HEK293 (cell line): ENCODE results near the gene SGCG.

Experiments
- CTCF ChIA-PET: fragments of 350-600 bp; formaldehyde crosslinking; extraction: SDS; loops from one replicate; lab custom pipeline; 2021; ENCODE audit warnings: antibody characterized with exemption; lab: Yijun Ruan, JAX
- POLR2A ChIA-PET: fragments of 300-600 bp; formaldehyde crosslinking; extraction: SDS; loops from one replicate; lab custom pipeline; 2020; ENCODE audit warnings: antibody characterized with exemption, inconsistent platforms; lab: Yijun Ruan, JAX
- H3K27ac ChIP-seq: fragments of 200-500 bp; sonication (Bioruptor generic); 2 replicates; pipeline ENCODE4 v1.5.1; 2014; ENCODE audit warnings: low read depth, low read length, control low read depth, inconsistent platforms; ENCODE audit errors: extremely low read depth
- H3K36me3 ChIP-seq, 2 experiments: fragments of 200-500 bp in 1 of 2; sonication (Bioruptor generic) in 1 of 2; 1 replicate in 1 of 2; 2 replicates in 1 of 2; pipeline ENCODE4 v1.5.1; 2014 to 2017; ENCODE audit warnings: inconsistent platforms in 2 of 2, low read length in 2 of 2; ENCODE audit not compliant: control insufficient read depth in 2 of 2, insufficient read depth in 1 of 2
- H3K4me1 ChIP-seq: fragments of 200-500 bp; sonication (Bioruptor generic); 2 replicates; pipeline ENCODE4 v1.5.1; 2014; ENCODE audit warnings: mild to moderate bottlenecking, low read length, inconsistent platforms; ENCODE audit not compliant: control insufficient read depth, insufficient read depth
- H3K4me3 ChIP-seq: 2 replicates; pipeline ENCODE4 v1.5.1; 2011; ENCODE audit warnings: low read depth, mild to moderate bottlenecking, control low read depth, low read length, moderate library complexity
- H3K9me3 ChIP-seq: fragments of 200-500 bp; sonication (Bioruptor generic); 2 replicates; pipeline ENCODE4 v1.5.1; 2014; ENCODE audit warnings: low read depth, low read length, inconsistent platforms; ENCODE audit not compliant: control insufficient read depth, insufficient read depth
- MEIS1 ChIP-seq: sonication (generic); formaldehyde crosslinking; IDR thresholded peaks from 2 replicates; pipeline ENCODE4 v1.8.1; 2022; ENCODE audit warnings: missing genetic modification reagents, mild to moderate bottlenecking, borderline replicate concordance
- ZNF114 ChIP-seq: fragments of 450-650 bp; formaldehyde crosslinking; IDR thresholded peaks from 2 replicates; pipeline ENCODE4 v1.5.0; 2017; ENCODE audit warnings: missing biosample characterization, missing genetic modification characterization
- ZNF140 ChIP-seq: fragments of 450-650 bp; formaldehyde crosslinking; IDR thresholded peaks from 2 replicates; pipeline ENCODE4 v1.5.1; 2016; ENCODE audit warnings: missing biosample characterization, missing genetic modification characterization
- ZNF155 ChIP-seq: fragments of 450-650 bp; formaldehyde crosslinking; IDR thresholded peaks from 2 replicates; pipeline ENCODE4 v1.5.1; 2016; ENCODE audit warnings: missing biosample characterization, missing genetic modification characterization
- ZNF174 ChIP-seq: fragments of 450-650 bp; formaldehyde crosslinking; IDR thresholded peaks from 2 replicates; pipeline ENCODE4 v1.5.0; 2017; ENCODE audit warnings: missing biosample characterization, mild to moderate bottlenecking, missing genetic modification characterization
- ZNF2 ChIP-seq: fragments of 450-650 bp; formaldehyde crosslinking; IDR thresholded peaks from 2 replicates; pipeline ENCODE4 v1.5.1; 2016; ENCODE audit warnings: missing biosample characterization, missing genetic modification characterization
- ZNF24 ChIP-seq: fragments of 450-650 bp; formaldehyde crosslinking; IDR thresholded peaks from 2 replicates; pipeline ENCODE4 v1.5.1; 2016; ENCODE audit warnings: missing biosample characterization, missing genetic modification characterization
- ZNF274 ChIP-seq, 2 experiments: fragments of 200-500 bp in 1 of 2; fragments of 450-650 bp in 1 of 2; sonication (Bioruptor generic) in 1 of 2; formaldehyde crosslinking in 1 of 2; IDR thresholded peaks; 2 replicates each; pipeline versions ENCODE4 v1.5.1 to v1.6.1; 2014 to 2016; ENCODE audit warnings: borderline replicate concordance in 1 of 2, inconsistent platforms in 1 of 2, low read length in 1 of 2, missing biosample characterization in 1 of 2, missing genetic modification characterization in 1 of 2
- ZNF341 ChIP-seq: fragments of 450-650 bp; formaldehyde crosslinking; IDR thresholded peaks from 2 replicates; pipeline ENCODE4; 2016; ENCODE audit warnings: low read depth, missing biosample characterization, missing genetic modification characterization
- ZNF350 ChIP-seq: fragments of 450-650 bp; formaldehyde crosslinking; IDR thresholded peaks from 2 replicates; pipeline ENCODE4 v1.5.0; 2017; ENCODE audit warnings: missing biosample characterization, mild to moderate bottlenecking, missing genetic modification characterization
- ZNF366 ChIP-seq: fragments of 450-650 bp; formaldehyde crosslinking; conservative IDR thresholded peaks from 2 replicates; pipeline ENCODE4 v1.5.1; 2016; ENCODE audit warnings: missing biosample characterization, missing genetic modification characterization
- ZNF426 ChIP-seq: fragments of 450-650 bp; formaldehyde crosslinking; IDR thresholded peaks from 2 replicates; pipeline ENCODE4 v1.5.1; 2017; ENCODE audit warnings: missing biosample characterization, missing genetic modification characterization, mild to moderate bottlenecking, inconsistent platforms, moderate library complexity
- ZNF514 ChIP-seq: fragments of 450-650 bp; formaldehyde crosslinking; IDR thresholded peaks from 2 replicates; pipeline ENCODE4 v1.5.1; 2016; ENCODE audit warnings: missing biosample characterization, missing genetic modification characterization
- ZNF707 ChIP-seq: fragments of 450-650 bp; formaldehyde crosslinking; IDR thresholded peaks from 2 replicates; pipeline ENCODE4 v1.5.1; 2016; ENCODE audit warnings: missing biosample characterization, missing genetic modification characterization
- ZXDB ChIP-seq: fragments of 450-650 bp; formaldehyde crosslinking; IDR thresholded peaks from 2 replicates; pipeline ENCODE4 v1.5.1; 2016; ENCODE audit warnings: missing biosample characterization, missing genetic modification characterization
- TF ChIP-seq, protein P1 (sequence below): fragments of 450-650 bp; formaldehyde crosslinking; IDR thresholded peaks from 2 replicates; pipeline ENCODE4 v1.5.1; 2016; ENCODE audit warnings: missing biosample characterization, missing genetic modification characterization
- TF ChIP-seq, protein P2 (sequence below): fragments of 450-650 bp; formaldehyde crosslinking; IDR thresholded peaks from 2 replicates; pipeline ENCODE4 v1.5.1; 2016; ENCODE audit warnings: missing biosample characterization, missing genetic modification characterization
- TF ChIP-seq, protein P3 (sequence below): fragments of 450-650 bp; formaldehyde crosslinking; IDR thresholded peaks from 2 replicates; pipeline ENCODE4 v1.5.1; 2016; ENCODE audit warnings: missing biosample characterization, missing genetic modification characterization
- TF ChIP-seq, protein P4 (sequence below): fragments of 450-650 bp; formaldehyde crosslinking; IDR thresholded peaks from 2 replicates; pipeline ENCODE4 v1.5.1; 2017; ENCODE audit warnings: missing biosample characterization, missing genetic modification characterization
- TF ChIP-seq, protein P5 (sequence below): fragments of 450-650 bp; formaldehyde crosslinking; IDR thresholded peaks from 2 replicates; pipeline ENCODE4 v1.5.1; 2016; ENCODE audit warnings: missing biosample characterization, missing genetic modification characterization

Gene SGCG

DNA sequence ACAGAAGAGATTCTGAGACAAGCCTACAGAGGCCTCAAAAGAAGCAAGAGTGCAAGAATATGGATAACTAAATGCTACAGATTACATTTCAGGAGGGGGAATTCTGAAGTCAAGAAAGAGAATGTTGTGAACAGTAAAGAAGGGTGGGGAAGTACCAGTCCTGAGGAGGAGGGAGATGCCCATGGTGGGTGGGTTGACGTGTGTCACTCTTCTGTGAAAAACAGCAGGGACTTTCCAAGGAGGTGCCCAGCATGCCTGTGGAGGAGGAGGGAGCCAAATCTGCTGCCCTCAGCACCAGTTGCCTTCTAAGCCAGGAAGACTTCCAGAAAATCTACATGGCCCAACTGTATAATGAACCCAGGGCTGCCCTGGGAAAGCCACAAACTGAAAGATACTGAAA, 87.7 kb downstream of the SGCG start:
- Histone ChIP-seq H3K9me3 (no peaks in the 10 kb centered on the region), H3K4me1 (no peaks in the 10 kb centered on the region), H3K4me3 (no peak overlapping the region), H3K27ac (no peak overlapping the region)
- TF ChIP-seq ZNF426 (tag by site-specific recombination): no peak
- TF ChIP-seq, protein P1, sequence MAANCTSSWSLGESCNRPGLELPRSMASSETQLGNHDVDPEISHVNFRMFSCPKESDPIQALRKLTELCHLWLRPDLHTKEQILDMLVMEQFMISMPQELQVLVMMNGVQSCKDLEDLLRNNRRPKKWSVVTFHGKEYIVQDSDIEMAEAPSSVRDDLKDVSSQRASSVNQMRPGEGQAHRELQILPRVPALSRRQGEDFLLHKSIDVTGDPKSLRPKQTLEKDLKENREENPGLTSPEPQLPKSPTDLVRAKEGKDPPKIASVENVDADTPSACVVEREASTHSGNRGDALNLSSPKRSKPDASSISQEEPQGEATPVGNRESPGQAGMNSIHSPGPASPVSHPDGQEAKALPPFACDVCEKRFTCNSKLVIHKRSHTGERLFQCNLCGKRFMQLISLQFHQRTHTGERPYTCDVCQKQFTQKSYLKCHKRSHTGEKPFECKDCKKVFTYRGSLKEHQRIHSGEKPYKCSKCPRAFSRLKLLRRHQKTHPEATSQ (tag by site-specific recombination): no peak
- TF ChIP-seq ZNF514: no peak
- no peak for TF ChIP-seq ZNF366 (tag by site-specific recombination)
- TF ChIP-seq ZXDB (tag by site-specific recombination): no peak
- no peak for TF ChIP-seq ZNF2 (tag by site-specific recombination)
- TF ChIP-seq, protein P2, sequence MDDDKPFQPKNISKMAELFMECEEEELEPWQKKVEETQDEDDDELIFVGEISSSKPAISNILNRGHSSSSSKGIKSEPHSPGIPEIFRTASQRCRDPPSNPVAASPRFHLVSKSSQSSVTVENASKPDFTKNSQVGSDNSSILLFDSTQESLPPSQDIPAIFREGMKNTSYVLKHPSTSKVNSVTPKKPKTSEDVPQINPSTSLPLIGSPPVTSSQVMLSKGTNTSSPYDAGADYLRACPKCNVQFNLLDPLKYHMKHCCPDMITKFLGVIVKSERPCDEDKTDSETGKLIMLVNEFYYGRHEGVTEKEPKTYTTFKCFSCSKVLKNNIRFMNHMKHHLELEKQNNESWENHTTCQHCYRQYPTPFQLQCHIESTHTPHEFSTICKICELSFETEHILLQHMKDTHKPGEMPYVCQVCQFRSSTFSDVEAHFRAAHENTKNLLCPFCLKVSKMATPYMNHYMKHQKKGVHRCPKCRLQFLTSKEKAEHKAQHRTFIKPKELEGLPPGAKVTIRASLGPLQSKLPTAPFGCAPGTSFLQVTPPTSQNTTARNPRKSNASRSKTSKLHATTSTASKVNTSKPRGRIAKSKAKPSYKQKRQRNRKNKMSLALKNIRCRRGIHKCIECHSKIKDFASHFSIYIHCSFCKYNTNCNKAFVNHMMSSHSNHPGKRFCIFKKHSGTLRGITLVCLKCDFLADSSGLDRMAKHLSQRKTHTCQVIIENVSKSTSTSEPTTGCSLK (tag by site-specific recombination): no peak
- no peak for TF ChIP-seq ZNF24 (tag by site-specific recombination)
- no peak for TF ChIP-seq ZNF341
- no peak for TF ChIP-seq ZNF140
- no peak for TF ChIP-seq ZNF274 (IDR thresholded peaks at IDR 0.05; ENCODE audit: low read length)
- TF ChIP-seq ZNF274 (tag by site-specific recombination; IDR thresholded peaks at IDR 0.05; ENCODE audit: borderline replicate concordance): no peak
- TF ChIP-seq, protein P3, sequence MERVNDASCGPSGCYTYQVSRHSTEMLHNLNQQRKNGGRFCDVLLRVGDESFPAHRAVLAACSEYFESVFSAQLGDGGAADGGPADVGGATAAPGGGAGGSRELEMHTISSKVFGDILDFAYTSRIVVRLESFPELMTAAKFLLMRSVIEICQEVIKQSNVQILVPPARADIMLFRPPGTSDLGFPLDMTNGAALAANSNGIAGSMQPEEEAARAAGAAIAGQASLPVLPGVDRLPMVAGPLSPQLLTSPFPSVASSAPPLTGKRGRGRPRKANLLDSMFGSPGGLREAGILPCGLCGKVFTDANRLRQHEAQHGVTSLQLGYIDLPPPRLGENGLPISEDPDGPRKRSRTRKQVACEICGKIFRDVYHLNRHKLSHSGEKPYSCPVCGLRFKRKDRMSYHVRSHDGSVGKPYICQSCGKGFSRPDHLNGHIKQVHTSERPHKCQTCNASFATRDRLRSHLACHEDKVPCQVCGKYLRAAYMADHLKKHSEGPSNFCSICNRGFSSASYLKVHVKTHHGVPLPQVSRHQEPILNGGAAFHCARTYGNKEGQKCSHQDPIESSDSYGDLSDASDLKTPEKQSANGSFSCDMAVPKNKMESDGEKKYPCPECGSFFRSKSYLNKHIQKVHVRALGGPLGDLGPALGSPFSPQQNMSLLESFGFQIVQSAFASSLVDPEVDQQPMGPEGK (tag by site-specific recombination): no peak
- TF ChIP-seq ZNF350 (tag by site-specific recombination): no peak
- no peak for TF ChIP-seq ZNF707 (tag by site-specific recombination)
- TF ChIP-seq ZNF114 (tag by site-specific recombination): no peak
- no peak for TF ChIP-seq ZNF155 (tag by site-specific recombination)
- TF ChIP-seq, protein P4, sequence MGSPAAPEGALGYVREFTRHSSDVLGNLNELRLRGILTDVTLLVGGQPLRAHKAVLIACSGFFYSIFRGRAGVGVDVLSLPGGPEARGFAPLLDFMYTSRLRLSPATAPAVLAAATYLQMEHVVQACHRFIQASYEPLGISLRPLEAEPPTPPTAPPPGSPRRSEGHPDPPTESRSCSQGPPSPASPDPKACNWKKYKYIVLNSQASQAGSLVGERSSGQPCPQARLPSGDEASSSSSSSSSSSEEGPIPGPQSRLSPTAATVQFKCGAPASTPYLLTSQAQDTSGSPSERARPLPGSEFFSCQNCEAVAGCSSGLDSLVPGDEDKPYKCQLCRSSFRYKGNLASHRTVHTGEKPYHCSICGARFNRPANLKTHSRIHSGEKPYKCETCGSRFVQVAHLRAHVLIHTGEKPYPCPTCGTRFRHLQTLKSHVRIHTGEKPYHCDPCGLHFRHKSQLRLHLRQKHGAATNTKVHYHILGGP: no peak
- no peak for TF ChIP-seq ZNF174 (tag by site-specific recombination)
- TF ChIP-seq, protein P5, sequence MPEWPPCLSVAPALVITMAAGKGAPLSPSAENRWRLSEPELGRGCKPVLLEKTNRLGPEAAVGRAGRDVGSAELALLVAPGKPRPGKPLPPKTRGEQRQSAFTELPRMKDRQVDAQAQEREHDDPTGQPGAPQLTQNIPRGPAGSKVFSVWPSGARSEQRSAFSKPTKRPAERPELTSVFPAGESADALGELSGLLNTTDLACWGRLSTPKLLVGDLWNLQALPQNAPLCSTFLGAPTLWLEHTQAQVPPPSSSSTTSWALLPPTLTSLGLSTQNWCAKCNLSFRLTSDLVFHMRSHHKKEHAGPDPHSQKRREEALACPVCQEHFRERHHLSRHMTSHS (tag by site-specific recombination): no peak
- TF ChIP-seq MEIS1: no peak
- TF ChIP-seq, all 188 proteins: peak for 0
- CTCF ChIA-PET: no interaction called here
- POLR2A ChIA-PET: no interaction called here
- no peaks in the 10 kb centered on the region for H3K36me3 ChIP-seq
